Measurements from ENCODE around the gene KLHL42.

KLHL42 gene

GRCh38 chr12:27779416-27779919 is 565 bp upstream of the KLHL42 start:
- DNase-seq = peak in 38 of 51 donors; percentile 4 to 79 (median 38)

- peak in 22 of 51 donors; percentile 9 to 76 (median 48) for DNase-seq
Observed at GRCh38 chr12:27780612-27781408, 777 bp downstream of the KLHL42 start.

- peak in 1 of 51 donors; percentile 30 for DNase-seq
Observed at GRCh38 chr12:27781680-27782079, 1.6 kb downstream of the KLHL42 start.

- DNase-seq = no peak
Observed at GRCh38 chr12:27782481-27782880, 2.4 kb downstream of the KLHL42 start.

- DNase-seq = no peak
Observed at GRCh38 chr12:27785882-27786570, 6.0 kb downstream of the KLHL42 start.

- DNase-seq = no peak
Observed at GRCh38 chr12:27787559-27787958, 7.5 kb downstream of the KLHL42 start.

GRCh38 chr12:27790179-27790578 is 10.1 kb downstream of the KLHL42 start:
- DNase-seq = no peak

GRCh38 chr12:27794818-27795584 is 15.0 kb downstream of the KLHL42 start:
- DNase-seq = no peak

GRCh38 chr12:27796128-27796527 is 16.1 kb downstream of the KLHL42 start:
- DNase-seq = no peak

- DNase-seq = no peak
Observed at GRCh38 chr12:27797301-27798025, 17.4 kb downstream of the KLHL42 start.

GRCh38 chr12:27800819-27801218 is 20.8 kb downstream of the KLHL42 start:
- no peak for DNase-seq

- no peak for DNase-seq
Observed at GRCh38 chr12:27801630-27802029, 21.6 kb downstream of the KLHL42 start.

GRCh38 chr12:27802511-27802910 is 22.5 kb downstream of the KLHL42 start:
- DNase-seq = no peak

- no peak for DNase-seq
Observed at GRCh38 chr12:27802936-27803335, 22.9 kb downstream of the KLHL42 start.

GRCh38 chr12:27805238-27805637 is 25.2 kb downstream of the KLHL42 start:
- no peak for DNase-seq

- no peak for DNase-seq
Observed at GRCh38 chr12:27806259-27806658, 26.2 kb downstream of the KLHL42 start.

- no peak for DNase-seq
Observed at GRCh38 chr12:27807063-27807703, 27.1 kb downstream of the KLHL42 start.

- no peak for DNase-seq
Observed at GRCh38 chr12:27808841-27809240, 28.8 kb downstream of the KLHL42 start.

- no peak for DNase-seq
Observed at GRCh38 chr12:27810756-27811155, 30.7 kb downstream of the KLHL42 start.

- no peak for DNase-seq
Observed at GRCh38 chr12:27812502-27812901, 32.5 kb downstream of the KLHL42 start.

GRCh38 chr12:27814411-27814810 is 34.4 kb downstream of the KLHL42 start:
- no peak for DNase-seq

Measured in hypothalamus (tissue), 51 donors.